Fibroblast of pulmonary artery (primary cell): ENCODE data around the gene PTPRE.

Experiments used
- DNase-seq: peaks from one replicate; pipeline ENCODE4 v3.0.0-alpha.2; 2010; ENCODE audit warnings: low read depth
- H3K4me3 ChIP-seq: replicated peaks from 2 replicates; pipeline ENCODE4 v1.5.1; 2011; ENCODE audit warnings: low read depth, mild to moderate bottlenecking, control low read depth, low read length, moderate library complexity
- TF ChIP-seq, protein P1 (sequence below): IDR thresholded peaks from 2 replicates; pipeline ENCODE4 v1.5.1; 2011; ENCODE audit warnings: mild to moderate bottlenecking, control low read depth, low read length, inconsistent platforms; ENCODE audit errors: missing control alignments

Gene PTPRE

DNA sequence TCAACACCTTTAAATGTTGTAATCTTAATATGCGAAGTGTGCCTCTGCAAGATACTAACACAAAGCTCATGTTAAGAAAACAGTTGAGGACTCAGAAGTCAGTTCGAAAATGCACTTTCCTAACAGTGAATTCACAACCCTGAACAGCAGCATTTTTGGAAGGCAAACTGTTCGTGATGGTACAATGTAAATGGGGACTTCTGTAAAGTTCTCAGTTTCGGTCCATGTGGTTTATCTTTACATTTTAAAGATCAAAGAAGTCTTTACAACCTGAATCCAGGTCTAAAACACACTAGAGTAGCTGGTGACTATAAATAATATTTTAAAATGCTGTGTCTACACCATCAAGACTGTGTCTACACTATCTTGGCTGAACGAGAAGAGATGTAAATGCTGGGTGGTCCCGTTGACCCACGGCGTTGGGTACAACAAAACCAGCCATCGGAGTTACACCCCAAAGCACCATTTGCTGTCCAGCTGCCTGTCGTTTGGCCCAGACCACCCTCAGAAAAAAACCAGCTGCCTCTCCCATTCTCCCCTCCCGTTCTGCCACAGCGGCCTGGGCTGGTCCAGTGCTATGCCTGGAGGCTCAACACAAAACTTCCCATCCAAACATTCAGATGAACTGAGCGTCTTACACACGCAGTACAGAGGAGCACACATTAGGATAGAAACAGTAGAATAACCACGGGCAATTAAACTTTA, 176.4 kb downstream of the PTPRE start:
- H3K4me3 ChIP-seq: no peak overlapping the region
- DNase-seq: no peak
- TF ChIP-seq, protein P1, sequence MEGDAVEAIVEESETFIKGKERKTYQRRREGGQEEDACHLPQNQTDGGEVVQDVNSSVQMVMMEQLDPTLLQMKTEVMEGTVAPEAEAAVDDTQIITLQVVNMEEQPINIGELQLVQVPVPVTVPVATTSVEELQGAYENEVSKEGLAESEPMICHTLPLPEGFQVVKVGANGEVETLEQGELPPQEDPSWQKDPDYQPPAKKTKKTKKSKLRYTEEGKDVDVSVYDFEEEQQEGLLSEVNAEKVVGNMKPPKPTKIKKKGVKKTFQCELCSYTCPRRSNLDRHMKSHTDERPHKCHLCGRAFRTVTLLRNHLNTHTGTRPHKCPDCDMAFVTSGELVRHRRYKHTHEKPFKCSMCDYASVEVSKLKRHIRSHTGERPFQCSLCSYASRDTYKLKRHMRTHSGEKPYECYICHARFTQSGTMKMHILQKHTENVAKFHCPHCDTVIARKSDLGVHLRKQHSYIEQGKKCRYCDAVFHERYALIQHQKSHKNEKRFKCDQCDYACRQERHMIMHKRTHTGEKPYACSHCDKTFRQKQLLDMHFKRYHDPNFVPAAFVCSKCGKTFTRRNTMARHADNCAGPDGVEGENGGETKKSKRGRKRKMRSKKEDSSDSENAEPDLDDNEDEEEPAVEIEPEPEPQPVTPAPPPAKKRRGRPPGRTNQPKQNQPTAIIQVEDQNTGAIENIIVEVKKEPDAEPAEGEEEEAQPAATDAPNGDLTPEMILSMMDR: no peak

DNA sequence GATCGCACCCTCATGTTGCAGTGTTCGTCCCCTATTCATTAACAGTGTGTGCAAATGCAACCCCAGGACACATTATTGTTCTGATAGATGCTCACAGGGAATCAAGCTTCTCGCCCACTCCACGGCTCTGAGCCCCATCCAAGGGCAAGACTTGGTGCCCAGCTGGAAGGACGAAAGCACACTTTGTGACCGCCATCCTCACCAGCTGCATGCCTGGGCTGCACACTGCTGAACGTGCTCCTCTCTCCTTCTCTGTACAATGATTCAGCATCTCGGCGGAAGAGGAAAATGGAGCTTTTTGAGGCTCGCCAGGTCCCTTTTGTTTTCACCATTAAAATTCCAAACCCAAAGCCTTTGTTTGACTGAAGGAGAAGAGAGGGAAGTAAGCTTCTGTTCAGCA, 177.5 kb downstream of the PTPRE start:
- DNase-seq: no peak
- no peak overlapping the region for H3K4me3 ChIP-seq
- TF ChIP-seq, protein P1: no peak

DNA sequence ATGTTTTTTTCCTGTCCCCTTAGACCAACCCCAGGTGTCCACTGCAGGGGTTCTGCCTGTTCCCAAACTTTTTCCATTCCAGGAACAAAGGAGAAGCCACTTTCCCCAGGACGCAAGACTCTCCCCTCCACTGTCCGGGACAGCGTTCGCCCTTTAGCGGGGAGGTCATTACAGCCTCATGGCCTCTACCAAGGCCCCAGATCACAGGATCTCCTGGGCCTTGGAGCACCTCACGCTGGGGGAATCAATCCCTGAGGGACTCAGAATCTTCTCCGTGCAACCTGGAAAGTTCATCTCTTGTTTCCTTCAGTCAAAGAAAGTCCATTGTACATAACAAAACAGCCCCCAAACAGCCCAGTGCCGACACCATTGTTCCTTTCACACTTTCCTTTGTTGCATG, 178.1 kb downstream of the PTPRE start:
- no peak for DNase-seq
- TF ChIP-seq, protein P1: no peak
- no peak overlapping the region for H3K4me3 ChIP-seq

- no peak for DNase-seq
- H3K4me3 ChIP-seq: no peak overlapping the region
- TF ChIP-seq, protein P1: no peak
Observed at GRCh38 chr10:128086003-128086863, 179.3 kb downstream of the PTPRE start.

DNA sequence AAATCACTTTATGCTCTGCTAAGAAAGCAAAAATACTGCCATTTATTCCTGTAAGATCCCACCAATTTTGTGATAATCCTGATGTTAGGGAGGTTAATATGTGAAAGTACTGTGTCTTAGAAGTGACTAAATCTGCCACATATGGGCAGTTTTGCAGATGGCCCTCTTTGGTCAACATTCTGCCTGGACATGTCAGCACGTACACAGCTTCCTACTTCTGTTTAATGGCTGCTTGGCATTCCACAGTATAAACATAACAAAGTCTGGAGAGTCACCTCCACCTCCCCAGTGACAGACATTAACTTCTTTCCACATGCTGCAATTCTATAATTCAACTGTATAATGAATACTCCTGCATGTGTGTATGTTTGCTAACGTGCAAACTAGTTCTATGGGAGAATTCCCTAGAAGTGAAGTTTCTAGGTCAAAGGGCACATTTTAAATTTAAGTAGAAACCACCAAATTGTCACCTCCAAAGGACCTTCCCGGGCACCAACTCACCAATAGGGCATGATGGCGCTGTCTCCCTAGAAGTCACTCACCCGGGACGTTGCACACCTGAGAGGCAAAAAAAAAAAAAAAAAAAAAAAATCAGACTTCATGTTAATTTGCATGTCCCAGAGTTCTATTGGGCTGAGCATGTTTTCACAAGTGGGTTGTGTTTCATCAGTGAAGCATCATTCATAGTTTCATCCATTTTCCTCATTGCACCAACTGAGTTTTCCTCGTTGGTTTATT, 180.4 kb downstream of the PTPRE start:
- TF ChIP-seq, protein P1: no peak
- DNase-seq: no peak
- no peak overlapping the region for H3K4me3 ChIP-seq

DNA sequence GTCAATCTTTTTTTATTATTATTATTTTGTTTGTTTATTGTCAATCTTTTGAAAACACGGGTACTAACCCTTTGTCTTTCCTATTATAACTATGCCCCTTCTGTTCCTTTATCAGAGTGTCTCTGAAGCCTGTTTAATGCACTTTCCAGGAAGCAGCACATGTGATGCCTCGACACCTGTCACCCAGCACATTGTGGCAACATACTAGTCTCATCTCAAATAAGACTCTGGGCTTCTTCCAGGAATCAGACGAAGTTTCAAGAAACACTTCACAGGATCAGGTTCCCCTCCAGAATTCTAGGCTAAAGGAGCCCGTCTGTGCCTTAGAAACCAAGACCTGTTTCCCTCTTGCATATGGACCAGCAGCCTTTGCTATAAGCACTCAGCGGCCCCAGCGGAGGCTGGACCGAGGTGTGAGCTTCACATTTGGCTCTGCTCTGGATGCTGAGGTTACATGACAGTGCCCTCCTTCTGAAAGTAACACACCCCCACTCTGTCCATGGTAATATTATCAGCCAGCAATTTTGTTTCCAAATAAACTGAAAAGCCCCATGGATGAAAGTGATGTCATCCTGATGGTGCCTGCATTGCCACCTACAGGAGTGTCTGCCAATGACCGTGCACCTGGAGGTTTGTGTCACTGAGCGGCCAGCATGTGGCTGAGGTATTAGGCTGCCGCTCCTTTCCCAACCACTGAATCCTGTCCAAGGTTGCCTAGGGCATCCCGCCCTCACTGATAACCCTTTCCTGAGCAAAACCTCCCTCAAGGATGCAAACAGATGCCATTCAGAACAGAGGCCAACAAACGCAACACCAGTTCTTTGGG, 181.2 kb downstream of the PTPRE start:
- TF ChIP-seq, protein P1: no peak
- no peak overlapping the region for H3K4me3 ChIP-seq
- no peak for DNase-seq
